ENCODE results near the gene IGF1R.

DNA sequence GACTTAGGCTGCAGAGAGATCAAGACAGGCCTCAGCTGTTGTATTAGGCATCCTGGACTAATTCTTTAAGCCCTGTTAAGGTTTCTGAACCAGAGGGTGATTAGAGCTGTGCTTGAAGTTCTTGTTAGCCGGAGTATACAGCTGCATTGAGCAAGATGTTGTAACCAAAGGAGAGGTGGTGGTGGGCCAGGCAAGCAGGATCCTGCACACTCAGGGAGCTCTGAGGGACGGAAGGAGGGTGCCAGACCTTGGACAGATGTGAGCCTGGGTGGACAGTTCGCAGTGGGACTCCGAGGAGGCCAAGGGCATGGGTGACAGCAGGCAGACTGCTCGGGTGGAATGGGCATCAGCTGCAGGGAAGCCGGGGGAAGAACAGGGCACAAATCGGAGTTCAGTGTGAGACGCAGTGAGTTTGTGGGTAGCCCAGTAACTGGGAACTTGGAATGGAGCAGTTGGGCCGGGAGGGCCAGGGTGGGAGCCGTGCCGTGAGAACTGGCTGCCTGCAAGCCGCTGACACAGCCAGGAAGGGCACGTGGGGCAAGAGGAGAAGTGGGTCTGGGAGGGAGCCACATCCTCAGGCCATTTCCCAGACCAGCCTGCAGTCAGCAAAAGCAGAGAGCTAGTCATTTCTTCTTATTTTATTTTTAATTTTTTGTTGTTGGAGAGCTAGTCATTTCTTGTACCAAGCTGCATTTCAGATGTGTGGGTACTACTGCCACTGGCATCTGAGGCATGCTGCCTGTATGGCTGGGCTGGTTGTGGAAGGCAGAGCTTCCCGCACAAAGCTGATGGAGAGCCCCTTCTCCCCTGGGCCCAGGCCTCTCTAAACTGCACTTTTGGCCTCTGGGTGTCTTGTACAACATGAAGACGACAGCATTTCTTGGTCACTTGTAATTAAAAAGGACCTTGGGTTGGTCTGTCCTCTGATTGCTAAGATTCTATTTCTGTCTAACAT is 298.2 kb downstream of the IGF1R start:
- TF ChIP-seq, protein P1, sequence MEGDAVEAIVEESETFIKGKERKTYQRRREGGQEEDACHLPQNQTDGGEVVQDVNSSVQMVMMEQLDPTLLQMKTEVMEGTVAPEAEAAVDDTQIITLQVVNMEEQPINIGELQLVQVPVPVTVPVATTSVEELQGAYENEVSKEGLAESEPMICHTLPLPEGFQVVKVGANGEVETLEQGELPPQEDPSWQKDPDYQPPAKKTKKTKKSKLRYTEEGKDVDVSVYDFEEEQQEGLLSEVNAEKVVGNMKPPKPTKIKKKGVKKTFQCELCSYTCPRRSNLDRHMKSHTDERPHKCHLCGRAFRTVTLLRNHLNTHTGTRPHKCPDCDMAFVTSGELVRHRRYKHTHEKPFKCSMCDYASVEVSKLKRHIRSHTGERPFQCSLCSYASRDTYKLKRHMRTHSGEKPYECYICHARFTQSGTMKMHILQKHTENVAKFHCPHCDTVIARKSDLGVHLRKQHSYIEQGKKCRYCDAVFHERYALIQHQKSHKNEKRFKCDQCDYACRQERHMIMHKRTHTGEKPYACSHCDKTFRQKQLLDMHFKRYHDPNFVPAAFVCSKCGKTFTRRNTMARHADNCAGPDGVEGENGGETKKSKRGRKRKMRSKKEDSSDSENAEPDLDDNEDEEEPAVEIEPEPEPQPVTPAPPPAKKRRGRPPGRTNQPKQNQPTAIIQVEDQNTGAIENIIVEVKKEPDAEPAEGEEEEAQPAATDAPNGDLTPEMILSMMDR (IDR thresholded peaks at IDR 0.05), result no peak
- no peak for TF ChIP-seq EP300 (IDR thresholded peaks at IDR 0.05; ENCODE audit: low read depth)
- TF ChIP-seq POLR2AphosphoS5 (IDR thresholded peaks at IDR 0.05), result no peak

Data from transverse colon (tissue), 4 donors.